H1 (cell line): ENCODE measurements around the gene IL1A. TPM values are rescaled to one million over a fixed set of nuclear protein-coding genes. Genes with fewer than 3 reads are reported as not detected.

Source experiments
- CTCF ChIA-PET: fragments of 300-600 bp; sonication (Branson Sonifier 250); formaldehyde crosslinking; loops from one replicate; lab custom pipeline; 2021; ENCODE audit not compliant: partially characterized antibody; lab: Charles Lee
- POLR2A ChIA-PET: fragments of 300-600 bp; sonication (Branson Sonifier 250); formaldehyde crosslinking; loops from one replicate; lab custom pipeline; 2021; ENCODE audit warnings: inconsistent platforms; ENCODE audit not compliant: partially characterized antibody; lab: Charles Lee
- DNase-seq, 2 experiments: peaks; one replicate each; pipeline versions ENCODE4 v3.0.0 to v3.0.0-alpha.2; 2010 to 2022; ENCODE audit warnings: low spot score in 2 of 2, low read depth in 1 of 2, mixed read lengths in 1 of 2
- FAIRE-seq: peaks from 2 replicates; lab custom pipeline; 2011; peaks lifted over from hg19 to GRCh38; lab: Jason Lieb, UNC
- H2AFZ ChIP-seq: 2 replicates; pipeline ENCODE4 v1.8.1; 2012; ENCODE audit warnings: low read length, inconsistent platforms
- H2AK5ac ChIP-seq: 2 replicates; pipeline ENCODE4 v1.6.1; 2013; ENCODE audit warnings: low read depth, low read length
- H2BK120ac ChIP-seq: replicated peaks from 2 replicates; pipeline ENCODE3; 2013; ENCODE audit warnings: low read depth, low read length, inconsistent platforms
- H2BK12ac ChIP-seq: 2 replicates; pipeline ENCODE4 v1.6.1; 2013; ENCODE audit warnings: low read depth, low read length
- H2BK15ac ChIP-seq: 2 replicates; pipeline ENCODE4 v1.6.1; 2013; ENCODE audit warnings: low read length
- H2BK20ac ChIP-seq: 2 replicates; pipeline ENCODE4 v1.6.1; 2013; ENCODE audit warnings: low read length
- H2BK5ac ChIP-seq: 2 replicates; pipeline ENCODE4 v1.6.1; 2013; ENCODE audit warnings: low read depth, low read length
- H3K14ac ChIP-seq: 2 replicates; pipeline ENCODE4 v1.6.1; 2013; ENCODE audit warnings: inconsistent platforms; ENCODE audit not compliant: insufficient read length
- H3K18ac ChIP-seq: 2 replicates; pipeline ENCODE4 v1.6.1; 2013; ENCODE audit warnings: low read length; ENCODE audit errors: extremely low read depth
- H3K23ac ChIP-seq: 2 replicates; pipeline ENCODE4 v1.6.1; 2013; ENCODE audit warnings: inconsistent platforms; ENCODE audit not compliant: insufficient read length
- H3K23me2 ChIP-seq: 2 replicates; pipeline ENCODE4 v1.6.1; 2013; ENCODE audit warnings: low read depth, low read length
- H3K27ac ChIP-seq: 2 replicates; pipeline ENCODE4 v1.6.1; 2011; ENCODE audit warnings: low read depth, low read length, inconsistent platforms
- H3K27me3 ChIP-seq, 4 experiments: replicated peaks in 1 of 4; 1 replicate in 1 of 4; 2 replicates in 3 of 4; pipeline versions ENCODE4 v1.6.1 to v1.8.1; 2011 to 2013; ENCODE audit warnings: low read length in 3 of 4, mild to moderate bottlenecking in 3 of 4, inconsistent platforms in 2 of 4, mixed read lengths in 2 of 4, moderate library complexity in 1 of 4; ENCODE audit not compliant: control insufficient read depth in 3 of 4, insufficient read depth in 3 of 4; ENCODE audit errors: extremely low read depth in 1 of 4
- H3K36me3 ChIP-seq, 4 experiments: 2 replicates each; pipeline versions ENCODE4 v1.6.1 to v1.8.1; 2011 to 2013; ENCODE audit warnings: mild to moderate bottlenecking in 4 of 4, low read length in 3 of 4, moderate library complexity in 2 of 4, control low read depth in 1 of 4, inconsistent platforms in 1 of 4; ENCODE audit not compliant: insufficient read depth in 4 of 4, control insufficient read depth in 2 of 4
- H3K4ac ChIP-seq: replicated peaks from 2 replicates; pipeline ENCODE3; 2013; ENCODE audit warnings: low read length, low read depth, mixed read lengths, inconsistent platforms; ENCODE audit not compliant: insufficient read length
- H3K4me1 ChIP-seq, 4 experiments: replicated peaks in 1 of 4; 1 replicate in 1 of 4; 2 replicates in 3 of 4; pipeline versions ENCODE4 v1.6.1 to v1.8.1; 2011 to 2013; ENCODE audit warnings: low read length in 3 of 4, inconsistent platforms in 2 of 4, mixed read lengths in 1 of 4; ENCODE audit not compliant: insufficient read depth in 4 of 4, control insufficient read depth in 3 of 4
- H3K4me2 ChIP-seq, 2 experiments: 2 replicates each; pipeline versions ENCODE4 v1.6.1 to v1.8.1; 2011 to 2013; ENCODE audit warnings: low read depth in 2 of 2, low read length in 2 of 2, control low read depth in 1 of 2, inconsistent platforms in 1 of 2, mild to moderate bottlenecking in 1 of 2; ENCODE audit not compliant: insufficient read depth in 1 of 2
- H3K4me3 ChIP-seq, 4 experiments: fragments of 200-600, 300-600 bp in 1 of 4; sonication (generic), shearing (Covaris generic), sonication (Bioruptor Twin) in 1 of 4; 2 replicates each; pipeline versions ENCODE4 v1.5.1 to v1.8.1; 2011 to 2016; ENCODE audit warnings: low read length in 4 of 4, low read depth in 3 of 4, control low read depth in 2 of 4, inconsistent platforms in 2 of 4, mild to moderate bottlenecking in 2 of 4, mixed read lengths in 1 of 4, moderate library complexity in 1 of 4; ENCODE audit not compliant: insufficient read depth in 2 of 4; ENCODE audit errors: extremely low read depth in 1 of 4
- H3K56ac ChIP-seq: replicated peaks from 2 replicates; pipeline ENCODE3; 2013; ENCODE audit warnings: low read depth, mild to moderate bottlenecking, mixed read lengths, low read length, inconsistent platforms; ENCODE audit not compliant: insufficient read length
- H3K79me1 ChIP-seq: 2 replicates; pipeline ENCODE4 v1.6.1; 2013; ENCODE audit warnings: low read depth, low read length, control low read depth
- H3K79me2 ChIP-seq, 2 experiments: 2 replicates each; pipeline versions ENCODE4 v1.6.1 to v1.8.1; 2012 to 2013; ENCODE audit warnings: low read length in 2 of 2, mild to moderate bottlenecking in 2 of 2, inconsistent platforms in 1 of 2; ENCODE audit not compliant: insufficient read depth in 2 of 2, control insufficient read depth in 1 of 2
- H3K9ac ChIP-seq, 4 experiments: replicated peaks in 1 of 4; 1 replicate in 1 of 4; 2 replicates in 3 of 4; pipeline versions ENCODE4 v1.6.1 to v1.8.1; 2011 to 2013; ENCODE audit warnings: low read depth in 3 of 4, low read length in 3 of 4, control low read depth in 2 of 4, mild to moderate bottlenecking in 2 of 4, moderate library complexity in 2 of 4, inconsistent platforms in 1 of 4; ENCODE audit errors: extremely low read depth in 1 of 4
- H3K9me3 ChIP-seq, 2 experiments: 2 replicates each; pipeline versions ENCODE4 v1.6.1 to v1.8.1; 2012 to 2013; ENCODE audit warnings: mild to moderate bottlenecking in 2 of 2, moderate library complexity in 2 of 2, control low read depth in 1 of 2, inconsistent platforms in 1 of 2, low read depth in 1 of 2, low read length in 1 of 2, mixed read lengths in 1 of 2; ENCODE audit not compliant: insufficient read depth in 2 of 2
- H4K20me1 ChIP-seq, 2 experiments: replicated peaks in 1 of 2; 2 replicates each; pipeline versions ENCODE3 to v1.8.1; 2011 to 2013; ENCODE audit warnings: inconsistent platforms in 2 of 2, low read length in 2 of 2, mild to moderate bottlenecking in 1 of 2; ENCODE audit not compliant: insufficient read depth in 2 of 2, control insufficient read depth in 1 of 2
- H4K5ac ChIP-seq: 2 replicates; pipeline ENCODE4 v1.6.1; 2013; ENCODE audit warnings: low read length, low read depth, mixed read lengths, inconsistent platforms; ENCODE audit not compliant: insufficient read length
- H4K8ac ChIP-seq: 2 replicates; pipeline ENCODE4 v1.8.0; 2013; ENCODE audit warnings: mild to moderate bottlenecking, moderate library complexity, low read length, inconsistent platforms; ENCODE audit not compliant: insufficient read depth; ENCODE audit errors: extremely low read depth
- H4K91ac ChIP-seq: replicated peaks from 2 replicates; pipeline ENCODE3; 2013; ENCODE audit warnings: low read length, mixed read lengths, inconsistent platforms; ENCODE audit not compliant: insufficient read length
- CBX8 ChIP-seq: fragments of 300-800, 300-1000 bp; sonication (generic); IDR thresholded peaks from 2 replicates; pipeline ENCODE4 v1.7.1; 2016; ENCODE audit warnings: low read depth, low read length, borderline replicate concordance
- CTBP2 ChIP-seq: IDR thresholded peaks from 2 replicates; pipeline ENCODE4 v1.7.0; 2011; ENCODE audit warnings: borderline replicate concordance, mild to moderate bottlenecking, moderate library complexity, mixed read lengths, low read length; ENCODE audit not compliant: insufficient read depth, insufficient read length
- EZH2 ChIP-seq: fragments of 200-600 bp; sonication (generic); IDR thresholded peaks from 2 replicates; pipeline ENCODE4 v1.7.1; 2012; ENCODE audit warnings: low read depth, mild to moderate bottlenecking, moderate library complexity, low read length, inconsistent platforms; ENCODE audit not compliant: severe bottlenecking
- KDM4A ChIP-seq: IDR thresholded peaks from one replicate; pipeline ENCODE4 v1.7.1; 2012; ENCODE audit warnings: low read depth, mild to moderate bottlenecking, moderate library complexity, low read length, inconsistent platforms; ENCODE audit not compliant: severe bottlenecking
- MAFK ChIP-seq: IDR thresholded peaks from 2 replicates; pipeline ENCODE4 v1.6.1; 2012; ENCODE audit warnings: low read depth, mild to moderate bottlenecking, improper control_type of control experiment, low read length
- PHF8 ChIP-seq: fragments of 200-600 bp; sonication (generic); conservative IDR thresholded peaks from 2 replicates; pipeline ENCODE4 v1.7.1; 2012; ENCODE audit warnings: low read depth, mild to moderate bottlenecking, inconsistent platforms, low read length, moderate library complexity
- POU5F1 ChIP-seq: IDR thresholded peaks from 2 replicates; pipeline ENCODE4 v1.6.1; 2011; ENCODE audit warnings: low read depth, mild to moderate bottlenecking, low read length, moderate library complexity
- RXRA ChIP-seq: IDR thresholded peaks from 2 replicates; pipeline ENCODE4 v1.6.1; 2011; ENCODE audit warnings: low read depth, mild to moderate bottlenecking, low read length, moderate library complexity; ENCODE audit not compliant: insufficient read depth
- SP2 ChIP-seq: IDR thresholded peaks from 2 replicates; pipeline ENCODE4 v1.6.1; 2012; ENCODE audit warnings: mild to moderate bottlenecking, low read length, inconsistent platforms
- TBP ChIP-seq: IDR thresholded peaks from 2 replicates; pipeline ENCODE4 v1.6.1; 2011; ENCODE audit warnings: low read depth, low read length, improper control_type of control experiment
- TEAD4 ChIP-seq: IDR thresholded peaks from 2 replicates; pipeline ENCODE4 v1.6.1; 2012; ENCODE audit warnings: low read depth, low read length, inconsistent platforms, mixed read lengths
- WGBS, 2 experiments: shearing (Covaris generic) in 1 of 2; methylation state at CpG; one replicate each; pipeline versions ENCODE4 v1.1.6 to v1.1.7; 2013 to 2015; ENCODE audit warnings: low lambda C conversion rate in 2 of 2, mixed read lengths in 2 of 2, inconsistent platforms in 1 of 2, low coverage in 1 of 2, missing lambda C conversion rate in 1 of 2; ENCODE audit not compliant: insufficient replicate concordance in 2 of 2, insufficient coverage in 1 of 2, insufficient read length in 1 of 2; ENCODE audit errors: extremely low coverage in 1 of 2, missing lambda C conversion rate in 1 of 2; 5-methylcytosine and 5-hydroxymethylcytosine counted together
- polyA plus RNA-seq, 7 experiments: library from polyadenylated mRNA; depleted of rRNA in 3 of 7; stranded (reverse) in 5 of 7; unstranded in 2 of 7; fragments of >200 nt in 5 of 7; fragments of 200-250 nt in 2 of 7; gene quantifications; 1 replicate in 5 of 7; 2 replicates in 1 of 7; 4 replicates in 1 of 7; pipeline versions ENCODE4 v1.2.1 to v1.2.3, GENCODE V29; 2011 to 2013; ENCODE audit warnings: missing spikeins in 2 of 7, mixed read lengths in 2 of 7
- total RNA-seq: library from RNA; stranded (reverse); fragmentation: NEBNext Ultra II Directional; extraction: Animal tissue kit (Norgen Biotek cat#: 25700); gene quantifications from 2 replicates; pipeline ENCODE4 v1.2.1, GENCODE V29; 2021
- TF ChIP-seq, protein P1 (sequence below): IDR thresholded peaks from 2 replicates; pipeline ENCODE4 v1.6.1; 2012; ENCODE audit warnings: inconsistent platforms

The IL1A gene
- total and polyA plus RNA-seq, 2 of the 8 experiments (the other 6 are each of a cell fraction or from before 2014, with no cell fraction given) = 0.32 to 0.74 TPM

DNA sequence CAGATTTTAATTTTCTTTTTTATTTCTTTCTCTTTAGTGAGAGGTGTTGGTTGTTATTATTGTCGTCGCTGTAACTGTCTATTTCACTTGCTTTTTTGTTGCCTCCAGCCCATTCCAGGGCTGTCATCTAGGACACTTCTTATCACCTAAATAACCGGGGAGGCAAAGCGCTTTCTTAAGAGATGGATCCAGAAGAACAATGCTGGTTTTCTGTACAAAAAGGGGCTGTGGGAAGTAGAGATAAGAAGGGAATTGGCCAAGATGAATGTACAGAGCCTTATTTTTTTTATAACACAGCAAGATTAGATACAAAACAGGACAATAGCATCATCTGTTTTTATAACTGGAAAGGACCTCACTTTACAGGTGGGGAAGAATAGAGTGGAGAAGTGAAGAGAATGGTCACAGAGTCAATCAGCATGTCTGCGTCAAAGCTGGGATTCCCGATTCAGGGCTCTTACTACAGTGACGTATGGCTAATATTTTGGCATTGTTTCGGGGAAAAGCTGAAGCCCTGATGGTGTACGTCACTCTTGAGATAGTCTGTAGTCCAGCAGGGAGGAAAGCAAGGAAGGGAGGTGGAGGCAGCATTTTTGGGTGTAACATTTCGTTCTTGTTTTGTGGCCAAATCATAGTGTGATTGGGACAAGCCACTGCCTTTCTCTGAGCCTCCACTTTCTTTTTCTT, 29.1 kb upstream of the IL1A start:
- FAIRE-seq (no peak), DNase-seq (no peak)
- H3K79me2 ChIP-seq = no peaks in the 10 kb centered on the region
- H3K9ac ChIP-seq = no peak overlapping the region
- peak overlapping the region; percentile 8 for H4K91ac ChIP-seq
- 90% methylated on average over 10 of the region's 10 CpGs; no CpG with 5 or more reads in 1 of the 2 experiments for WGBS, 2 experiments
- H3K4me2 ChIP-seq = no peak overlapping the region
- H3K4me1 ChIP-seq = peaks cover 0 to 27% (median 7%) of the 10 kb centered on the region in 4 experiments; a peak in 6 of 7 replicates
- H3K23ac ChIP-seq = no peak overlapping the region
- H3K23me2 ChIP-seq = no peaks in the 10 kb centered on the region
- no peak overlapping the region for H4K5ac ChIP-seq
- no peaks in the 10 kb centered on the region for H3K79me1 ChIP-seq
- H2AFZ ChIP-seq = 0 out of 2 replicates have a peak overlapping the region, but pooled peaks have one; percentile 2
- H2AK5ac ChIP-seq = peak overlapping the region; percentile 79
- peak overlapping the region; percentile 36; the same call in 1 of the 2 replicates for H3K18ac ChIP-seq
- H4K20me1 ChIP-seq = no peaks in the 10 kb centered on the region
- POLR2A ChIA-PET = no interaction called here
- no peaks in the 10 kb centered on the region for H3K27me3 ChIP-seq
- H3K14ac ChIP-seq = no peak overlapping the region
- no peak overlapping the region for H4K8ac ChIP-seq
- no peak overlapping the region for H3K56ac ChIP-seq
- peak overlapping the region; percentile 98 for H2BK12ac ChIP-seq
- H3K4me3 ChIP-seq = no peak overlapping the region
- peak overlapping the region; percentile 28; the same call in 1 of the 2 replicates for H2BK20ac ChIP-seq
- no peak overlapping the region for H3K4ac ChIP-seq
- no peaks in the 10 kb centered on the region for H3K9me3 ChIP-seq
- CTCF ChIA-PET = interaction anchor here (2.1 to 2.5 kb wide), 2 partner anchors 72 kb away, joined by 8 read pairs; no protein-coding TSS in a partner anchor
- no peak overlapping the region for H2BK120ac ChIP-seq
- peak overlapping the region; percentile 84; the same call in 1 of the 2 replicates for H2BK5ac ChIP-seq
- H3K36me3 ChIP-seq = no peaks in the 10 kb centered on the region
- no peak overlapping the region for H3K27ac ChIP-seq
- H2BK15ac ChIP-seq = no peak overlapping the region
- TF ChIP-seq, protein P1, sequence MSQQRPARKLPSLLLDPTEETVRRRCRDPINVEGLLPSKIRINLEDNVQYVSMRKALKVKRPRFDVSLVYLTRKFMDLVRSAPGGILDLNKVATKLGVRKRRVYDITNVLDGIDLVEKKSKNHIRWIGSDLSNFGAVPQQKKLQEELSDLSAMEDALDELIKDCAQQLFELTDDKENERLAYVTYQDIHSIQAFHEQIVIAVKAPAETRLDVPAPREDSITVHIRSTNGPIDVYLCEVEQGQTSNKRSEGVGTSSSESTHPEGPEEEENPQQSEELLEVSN = no peak
- TF ChIP-seq MAFK (no peak), TBP (no peak), KDM4A (no peak), SP2 (no peak), POU5F1 (no peak), EZH2 (no peak), TEAD4 (no peak), RXRA (no peak), PHF8 (no peak), CBX8 (no peak), CTBP2 (no peak)
